ENCODE data around the gene C4B. TPM values are rescaled to one million over a fixed set of nuclear protein-coding genes. Genes with fewer than 3 reads are reported as not detected.
"Not testable (repeated sequence)": the region's sequence is repeated elsewhere in the genome, so short reads cannot be mapped to it uniquely, and the experiment has no call there.

Gene C4B
- total RNA-seq, 1 donor from 2014 or later, result 10.4 TPM

- H3K9me3 Mint-ChIP-seq; H3K4me3 Mint-ChIP-seq; H3K27ac Mint-ChIP-seq; H3K27me3 Mint-ChIP-seq (ENCODE audit: low read depth); H3K4me1 Mint-ChIP-seq; H3K36me3 Mint-ChIP-seq: not testable (repeated sequence)
- peak in 1 of 2 experiments; percentile 1 for DNase-seq (ENCODE audit: low spot score in 2 of 2, unreplicated experiment in 2 of 2)
These were observed 8.5 kb upstream of the C4B start for GRCh38 chr6:32005991-32006529.

DNA sequence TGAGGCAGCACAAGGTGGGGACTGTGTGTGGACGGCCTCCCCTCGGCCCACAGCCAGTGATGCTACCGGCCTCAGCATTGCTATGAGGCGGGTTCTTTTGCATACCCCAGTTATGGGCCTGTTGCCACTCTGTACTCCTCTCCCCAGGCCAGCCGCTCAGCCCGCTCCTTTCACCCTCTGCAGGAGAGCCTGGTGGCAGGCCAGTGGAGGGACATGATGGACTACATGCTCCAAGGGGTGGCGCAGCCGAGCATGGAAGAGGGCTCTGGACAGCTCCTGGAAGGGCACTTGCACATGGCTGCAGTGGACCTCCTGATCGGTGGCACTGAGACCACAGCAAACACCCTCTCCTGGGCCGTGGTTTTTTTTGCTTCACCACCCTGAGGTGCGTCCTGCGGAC is 7.5 kb upstream of the C4B start:
- H3K27me3 Mint-ChIP-seq (ENCODE audit: low read depth); H3K27ac Mint-ChIP-seq; H3K4me3 Mint-ChIP-seq; DNase-seq (ENCODE audit: low spot score in 2 of 2, unreplicated experiment in 2 of 2); H3K36me3 Mint-ChIP-seq; H3K4me1 Mint-ChIP-seq; H3K9me3 Mint-ChIP-seq: not testable (repeated sequence)

GRCh38 chr6:32008037-32008436 is 6.6 kb upstream of the C4B start:
- not testable (repeated sequence) for H3K27me3 Mint-ChIP-seq (ENCODE audit: low read depth); H3K36me3 Mint-ChIP-seq; H3K4me1 Mint-ChIP-seq; H3K4me3 Mint-ChIP-seq; H3K27ac Mint-ChIP-seq; DNase-seq (ENCODE audit: low spot score in 2 of 2, unreplicated experiment in 2 of 2); H3K9me3 Mint-ChIP-seq

- peak in 1 of 2 experiments; percentile 1 for DNase-seq (ENCODE audit: low spot score in 2 of 2, unreplicated experiment in 2 of 2)
- not testable (repeated sequence) for H3K27ac Mint-ChIP-seq; H3K36me3 Mint-ChIP-seq; H3K4me1 Mint-ChIP-seq; H3K4me3 Mint-ChIP-seq; H3K9me3 Mint-ChIP-seq; H3K27me3 Mint-ChIP-seq (ENCODE audit: low read depth)
These were observed 6.0 kb upstream of the C4B start for GRCh38 chr6:32008616-32009015.

DNA sequence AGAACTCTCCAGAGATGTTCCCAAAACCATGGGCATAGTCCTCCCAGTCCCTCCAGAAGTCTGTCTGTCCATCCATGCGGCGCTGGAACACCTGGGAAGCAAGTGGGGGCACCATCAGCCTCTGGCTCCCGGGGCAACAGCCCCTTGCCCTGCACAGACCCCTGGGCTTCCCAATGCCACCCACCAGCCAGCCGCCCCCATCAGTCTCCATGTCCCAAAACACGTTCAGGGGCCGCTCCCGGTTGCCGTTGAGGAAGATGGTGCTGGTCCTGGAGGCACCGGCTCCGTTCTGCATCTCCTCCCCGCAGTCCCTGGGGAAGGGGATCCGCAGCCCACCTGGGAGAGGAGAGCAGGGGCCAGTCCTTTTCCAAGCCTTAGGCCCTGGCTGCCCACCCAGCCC is 5.1 kb upstream of the C4B start:
- H3K4me3 Mint-ChIP-seq; H3K9me3 Mint-ChIP-seq; H3K27me3 Mint-ChIP-seq (ENCODE audit: low read depth); H3K27ac Mint-ChIP-seq; H3K36me3 Mint-ChIP-seq; H3K4me1 Mint-ChIP-seq: not testable (repeated sequence)
- peak in 1 of 2 experiments; percentile 13 for DNase-seq (ENCODE audit: low spot score in 2 of 2, unreplicated experiment in 2 of 2)

DNA sequence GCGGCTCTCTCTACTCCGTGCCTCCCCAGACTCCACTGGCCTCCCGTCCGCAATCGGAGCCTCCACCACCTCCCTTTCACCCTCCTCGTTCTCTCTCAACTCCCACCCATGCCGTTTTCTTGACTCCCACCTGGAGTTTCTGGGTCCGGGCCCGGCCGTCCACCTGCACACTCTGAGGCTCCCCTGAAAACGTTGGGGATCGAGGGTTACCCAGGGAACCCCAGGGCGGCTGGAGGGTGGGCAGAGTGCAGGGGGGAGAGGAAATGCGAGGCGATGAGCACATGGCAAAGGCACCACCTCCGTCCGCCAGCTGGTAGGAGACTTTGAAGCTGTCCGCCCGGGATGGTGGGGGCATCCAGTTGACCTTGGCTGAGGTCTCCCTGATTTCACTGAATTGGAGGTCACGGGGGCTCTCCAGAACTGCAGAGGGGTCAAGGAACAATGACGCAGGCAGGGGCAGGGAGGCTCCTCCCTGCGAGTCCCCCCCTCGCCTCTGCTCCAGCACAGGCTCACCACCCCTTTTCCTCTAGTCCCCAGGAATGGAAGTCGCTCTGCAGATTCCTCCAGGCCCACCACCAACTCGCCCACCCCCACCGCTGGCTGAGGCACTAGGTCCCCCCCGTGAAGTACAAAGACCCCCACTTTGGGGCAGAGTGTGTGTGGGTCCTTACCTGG is 3.6 kb upstream of the C4B start:
- not testable (repeated sequence) for H3K4me1 Mint-ChIP-seq, H3K4me3 Mint-ChIP-seq

DNA sequence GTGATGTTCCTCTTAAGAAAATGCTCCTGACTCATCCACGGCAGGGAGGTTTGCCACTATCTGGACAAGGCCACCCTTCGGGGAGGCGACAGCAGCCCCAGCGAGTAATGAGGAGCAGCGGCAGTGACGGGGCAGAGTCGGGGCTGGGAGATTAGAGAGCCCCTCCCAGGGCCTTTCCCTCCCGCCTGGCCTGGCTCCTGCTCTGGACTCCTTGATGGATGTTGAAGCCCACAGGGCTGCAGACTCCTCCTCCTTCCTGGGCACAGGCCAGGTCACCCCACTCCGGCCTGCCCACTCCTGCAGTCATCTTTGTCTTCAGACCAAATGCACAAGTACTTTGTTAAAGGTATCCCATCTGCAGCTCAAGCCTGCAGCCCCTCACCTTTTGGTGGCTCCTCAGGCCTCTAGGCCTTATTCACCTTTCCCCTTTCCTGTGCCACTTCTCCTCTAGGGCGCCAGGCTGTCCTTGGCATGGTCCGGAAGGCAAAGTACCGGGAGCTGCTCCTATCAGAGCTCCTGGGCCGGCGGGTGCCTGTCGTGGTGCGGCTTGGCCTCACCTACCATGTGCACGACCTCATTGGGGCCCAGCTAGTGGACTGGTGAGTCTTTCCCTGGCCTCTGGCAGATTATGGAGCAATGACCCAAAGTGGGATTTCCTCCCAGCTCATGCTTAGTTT is 1.5 kb upstream of the C4B start:
- H3K4me3 Mint-ChIP-seq, H3K4me1 Mint-ChIP-seq: not testable (repeated sequence)

More for the DNA sequence above, 3.6 kb upstream of the C4B start:
- H3K36me3 Mint-ChIP-seq; H3K27me3 Mint-ChIP-seq (ENCODE audit: low read depth); H3K9me3 Mint-ChIP-seq; H3K27ac Mint-ChIP-seq: not testable (repeated sequence)
- peak in 1 of 2 experiments; percentile 6 for DNase-seq (ENCODE audit: low spot score in 2 of 2, unreplicated experiment in 2 of 2)

GRCh38 chr6:32013738-32014137 is 857 bp upstream of the C4B start:
- H3K36me3 Mint-ChIP-seq, H3K27ac Mint-ChIP-seq, H3K9me3 Mint-ChIP-seq: not testable (repeated sequence)

More for the DNA sequence above, 1.5 kb upstream of the C4B start:
- H3K36me3 Mint-ChIP-seq; H3K27ac Mint-ChIP-seq; H3K27me3 Mint-ChIP-seq (ENCODE audit: low read depth); H3K9me3 Mint-ChIP-seq: not testable (repeated sequence)
- DNase-seq (ENCODE audit: low spot score in 2 of 2, unreplicated experiment in 2 of 2), result peak in 1 of 2 experiments; percentile 5

DNA sequence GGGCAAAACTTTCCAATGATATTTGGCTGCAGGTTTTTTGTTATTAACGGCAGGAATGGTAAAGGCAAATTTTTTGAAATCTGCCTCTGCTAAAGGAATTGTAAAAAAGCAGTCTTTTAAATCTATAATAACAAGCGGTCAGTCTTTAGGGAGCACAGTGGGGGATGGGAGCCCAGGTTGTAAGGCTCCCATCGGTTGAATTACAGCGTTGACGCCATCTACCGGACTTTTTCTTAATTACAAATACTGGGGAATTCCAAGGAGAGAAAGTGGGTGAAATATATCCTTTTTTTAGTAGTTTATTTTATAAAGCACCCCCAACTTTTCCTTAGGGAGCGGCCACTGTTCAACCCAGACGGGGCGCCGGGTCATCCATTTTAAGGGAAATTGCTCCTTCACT is 7.5 kb downstream of the C4B start:
- not testable (repeated sequence) for H3K36me3 Mint-ChIP-seq; H3K9me3 Mint-ChIP-seq; DNase-seq (ENCODE audit: low spot score in 2 of 2, unreplicated experiment in 2 of 2); H3K4me3 Mint-ChIP-seq; H3K4me1 Mint-ChIP-seq; H3K27me3 Mint-ChIP-seq (ENCODE audit: low read depth); H3K27ac Mint-ChIP-seq

More at GRCh38 chr6:32013738-32014137, 857 bp upstream of the C4B start:
- H3K4me1 Mint-ChIP-seq; DNase-seq (ENCODE audit: low spot score in 2 of 2, unreplicated experiment in 2 of 2); H3K27me3 Mint-ChIP-seq (ENCODE audit: low read depth); H3K4me3 Mint-ChIP-seq: not testable (repeated sequence)

DNA sequence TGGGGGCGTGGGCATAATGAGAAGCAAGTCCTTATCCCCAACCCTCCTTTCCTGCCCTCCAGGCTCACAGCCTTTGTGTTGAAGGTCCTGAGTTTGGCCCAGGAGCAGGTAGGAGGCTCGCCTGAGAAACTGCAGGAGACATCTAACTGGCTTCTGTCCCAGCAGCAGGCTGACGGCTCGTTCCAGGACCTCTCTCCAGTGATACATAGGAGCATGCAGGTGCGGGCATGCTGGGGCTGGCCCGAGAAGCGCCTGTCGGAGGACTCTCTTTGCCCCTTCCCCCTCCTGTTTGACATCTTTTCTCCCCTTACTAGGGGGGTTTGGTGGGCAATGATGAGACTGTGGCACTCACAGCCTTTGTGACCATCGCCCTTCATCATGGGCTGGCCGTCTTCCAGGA is 14.0 kb downstream of the C4B start:
- H3K27me3 Mint-ChIP-seq (ENCODE audit: low read depth); H3K36me3 Mint-ChIP-seq; DNase-seq (ENCODE audit: low spot score in 2 of 2, unreplicated experiment in 2 of 2); H3K4me3 Mint-ChIP-seq; H3K27ac Mint-ChIP-seq; H3K4me1 Mint-ChIP-seq; H3K9me3 Mint-ChIP-seq: not testable (repeated sequence)

DNA sequence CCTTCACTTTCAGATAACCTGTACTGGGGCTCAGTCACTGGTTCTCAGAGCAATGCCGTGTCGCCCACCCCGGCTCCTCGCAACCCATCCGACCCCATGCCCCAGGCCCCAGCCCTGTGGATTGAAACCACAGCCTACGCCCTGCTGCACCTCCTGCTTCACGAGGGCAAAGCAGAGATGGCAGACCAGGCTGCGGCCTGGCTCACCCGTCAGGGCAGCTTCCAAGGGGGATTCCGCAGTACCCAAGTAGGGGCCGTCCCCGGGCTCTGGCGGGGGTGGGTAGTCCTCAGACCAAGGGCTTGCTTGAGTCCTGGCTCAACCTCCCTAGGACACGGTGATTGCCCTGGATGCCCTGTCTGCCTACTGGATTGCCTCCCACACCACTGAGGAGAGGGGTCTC is 15.0 kb downstream of the C4B start:
- H3K4me3 Mint-ChIP-seq; DNase-seq (ENCODE audit: low spot score in 2 of 2, unreplicated experiment in 2 of 2); H3K27me3 Mint-ChIP-seq (ENCODE audit: low read depth); H3K27ac Mint-ChIP-seq; H3K9me3 Mint-ChIP-seq; H3K36me3 Mint-ChIP-seq; H3K4me1 Mint-ChIP-seq: not testable (repeated sequence)

DNA sequence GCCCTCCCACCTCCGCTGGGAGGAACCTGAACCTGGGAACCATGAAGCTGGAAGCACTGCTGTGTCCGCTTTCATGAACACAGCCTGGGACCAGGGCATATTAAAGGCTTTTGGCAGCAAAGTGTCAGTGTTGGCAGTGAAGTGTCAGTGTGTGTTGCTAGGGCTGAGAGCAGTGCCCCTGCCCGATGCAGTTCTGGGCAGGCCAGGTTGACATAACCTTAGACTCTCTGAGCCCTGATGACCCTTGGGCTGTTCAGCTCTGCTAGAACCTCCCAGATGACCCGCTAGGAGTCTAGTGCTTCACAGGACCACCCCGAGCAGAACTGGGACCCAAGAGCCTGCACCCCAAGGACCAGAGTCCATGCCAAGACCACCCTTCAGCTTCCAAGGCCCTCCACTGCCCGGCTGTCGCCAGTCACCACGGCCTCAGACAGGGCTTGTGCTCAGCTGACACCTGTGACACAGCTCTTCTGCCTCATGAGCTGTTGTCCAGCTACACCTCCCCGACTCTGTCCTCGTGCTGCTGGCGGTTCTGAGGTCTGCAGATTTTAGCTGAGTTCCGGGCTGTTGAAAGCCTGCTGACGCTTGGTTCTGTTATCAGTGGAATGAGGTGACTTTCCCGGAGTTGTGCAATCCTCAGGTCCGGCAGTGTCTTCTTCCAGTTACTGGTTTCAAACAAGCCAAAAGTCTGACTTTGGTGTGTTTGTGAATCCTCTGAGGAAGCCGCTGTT is 20.9 kb downstream of the C4B start:
- not testable (repeated sequence) for H3K4me3 Mint-ChIP-seq; H3K4me1 Mint-ChIP-seq; DNase-seq (ENCODE audit: low spot score in 2 of 2, unreplicated experiment in 2 of 2); H3K27me3 Mint-ChIP-seq (ENCODE audit: low read depth); H3K27ac Mint-ChIP-seq; H3K9me3 Mint-ChIP-seq; H3K36me3 Mint-ChIP-seq

- not testable (repeated sequence) for H3K9me3 Mint-ChIP-seq; H3K27me3 Mint-ChIP-seq (ENCODE audit: low read depth); H3K4me1 Mint-ChIP-seq; DNase-seq (ENCODE audit: low spot score in 2 of 2, unreplicated experiment in 2 of 2); H3K4me3 Mint-ChIP-seq; H3K36me3 Mint-ChIP-seq; H3K27ac Mint-ChIP-seq
These were observed 22.5 kb downstream of the C4B start for GRCh38 chr6:32037136-32037535.

Measured in mesothelial cell of epicardium (in vitro differentiated cells).